Suprapubic skin (tissue), 4 donors: Measurements from ENCODE around the gene TCEAL7. TPM values are rescaled to one million over a fixed set of nuclear protein-coding genes. Genes with fewer than 3 reads are reported as not detected.

Source experiments
- DNase-seq, 2 donors: peaks; one replicate each; pipeline ENCODE4 v3.0.0-alpha.2; 2019; ENCODE audit warnings: low spot score in 2 of 2
- H3K27ac ChIP-seq: fragments of 200-600 bp; sonication (generic); one replicate; pipeline ENCODE4 v1.5.1; 2019
- H3K27me3 ChIP-seq: fragments of 200-600 bp; sonication (generic); one replicate; pipeline ENCODE4 v1.5.1; 2019
- H3K36me3 ChIP-seq: fragments of 200-600 bp; sonication (generic); one replicate; pipeline ENCODE4 v1.5.1; 2019
- H3K4me1 ChIP-seq: fragments of 200-600 bp; sonication (generic); one replicate; pipeline ENCODE4 v1.5.1; 2019
- H3K4me3 ChIP-seq: fragments of 200-600 bp; sonication (generic); one replicate; pipeline ENCODE4 v1.5.1; 2019; ENCODE audit warnings: mild to moderate bottlenecking
- H3K9me3 ChIP-seq: fragments of 200-600 bp; sonication (generic); one replicate; pipeline ENCODE4 v1.5.1; 2019
- EP300 ChIP-seq: sonication (generic); formaldehyde crosslinking; IDR thresholded peaks from one replicate; pipeline ENCODE4 v1.6.1; 2017; ENCODE audit warnings: antibody characterized with exemption
- POLR2A ChIP-seq, 2 donors: fragments of 450-650 bp; IDR thresholded peaks; one replicate each; pipeline ENCODE4 v1.6.1; 2017; ENCODE audit warnings: antibody characterized with exemption in 2 of 2, mild to moderate bottlenecking in 2 of 2, moderate library complexity in 2 of 2
- POLR2AphosphoS5 ChIP-seq, 3 donors: sonication (generic); formaldehyde crosslinking; IDR thresholded peaks; one replicate each; pipeline ENCODE4 v1.6.1; 2017; ENCODE audit warnings: antibody characterized with exemption in 3 of 3
- WGBS: methylation state at CpG from one replicate; pipeline ENCODE4 v1.1.5; 2018; 5-methylcytosine and 5-hydroxymethylcytosine counted together
- total RNA-seq, 4 donors: library from RNA; depleted of rRNA; stranded (reverse); fragments of >200 nt; gene quantifications; one replicate each; pipeline ENCODE4 v1.1.0, GENCODE V29; 2016
- TF ChIP-seq, protein P1 (sequence below), 2 donors: fragments of 200-600 bp in 1 of 2; fragments of 450-650 bp in 1 of 2; sonication (generic) in 1 of 2; IDR thresholded peaks; one replicate each; pipeline ENCODE4 v1.5.1; 2016 to 2019; ENCODE audit warnings: antibody characterized with exemption in 2 of 2, mild to moderate bottlenecking in 1 of 2, moderate library complexity in 1 of 2

Gene TCEAL7
- total RNA-seq, 4 donors from 2014 or later: 0.72 to 2.5 (median 1.9) TPM

- Histone ChIP-seq H3K36me3 (no peaks in the 10 kb centered on the region), H3K27me3 (no peaks in the 10 kb centered on the region), H3K27ac (peak overlapping the region; percentile 75), H3K4me1 (no peaks in the 10 kb centered on the region), H3K9me3 (no peaks in the 10 kb centered on the region), H3K4me3 (peak overlapping the region; percentile 68)
- TF ChIP-seq POLR2A (IDR thresholded peaks at IDR 0.05) (no peak), POLR2AphosphoS5 (IDR thresholded peaks at IDR 0.05) (no peak), EP300 (no peak)
- TF ChIP-seq, protein P1, sequence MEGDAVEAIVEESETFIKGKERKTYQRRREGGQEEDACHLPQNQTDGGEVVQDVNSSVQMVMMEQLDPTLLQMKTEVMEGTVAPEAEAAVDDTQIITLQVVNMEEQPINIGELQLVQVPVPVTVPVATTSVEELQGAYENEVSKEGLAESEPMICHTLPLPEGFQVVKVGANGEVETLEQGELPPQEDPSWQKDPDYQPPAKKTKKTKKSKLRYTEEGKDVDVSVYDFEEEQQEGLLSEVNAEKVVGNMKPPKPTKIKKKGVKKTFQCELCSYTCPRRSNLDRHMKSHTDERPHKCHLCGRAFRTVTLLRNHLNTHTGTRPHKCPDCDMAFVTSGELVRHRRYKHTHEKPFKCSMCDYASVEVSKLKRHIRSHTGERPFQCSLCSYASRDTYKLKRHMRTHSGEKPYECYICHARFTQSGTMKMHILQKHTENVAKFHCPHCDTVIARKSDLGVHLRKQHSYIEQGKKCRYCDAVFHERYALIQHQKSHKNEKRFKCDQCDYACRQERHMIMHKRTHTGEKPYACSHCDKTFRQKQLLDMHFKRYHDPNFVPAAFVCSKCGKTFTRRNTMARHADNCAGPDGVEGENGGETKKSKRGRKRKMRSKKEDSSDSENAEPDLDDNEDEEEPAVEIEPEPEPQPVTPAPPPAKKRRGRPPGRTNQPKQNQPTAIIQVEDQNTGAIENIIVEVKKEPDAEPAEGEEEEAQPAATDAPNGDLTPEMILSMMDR (IDR thresholded peaks at IDR 0.05): no peak
- 28% methylated on average over 17 of the region's 19 CpGs for WGBS
- DNase-seq: no peak
Measured at GRCh38 chrX:103376979-103377324, 46.9 kb downstream of the TCEAL7 start.

DNA sequence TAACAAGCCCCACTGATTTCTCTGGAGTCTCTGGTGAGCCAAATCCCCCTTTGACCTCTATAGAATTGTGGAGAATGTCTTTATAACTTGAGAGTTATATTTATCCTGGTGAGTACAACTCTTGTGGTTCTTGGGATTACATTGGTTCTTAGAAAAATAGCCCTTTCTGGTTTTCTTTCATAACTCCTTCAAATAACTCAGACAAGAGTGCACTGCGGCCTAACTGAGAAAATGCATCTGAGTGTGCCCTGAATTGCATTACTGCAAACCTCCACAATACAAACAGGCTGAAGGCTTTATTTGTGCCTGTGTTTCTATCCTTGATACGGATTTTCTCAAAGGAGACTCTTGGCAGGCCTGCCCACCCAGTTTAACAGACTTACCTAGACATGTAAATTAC is 49.0 kb downstream of the TCEAL7 start:
- no peaks in the 10 kb centered on the region for H3K9me3 ChIP-seq
- TF ChIP-seq POLR2A (IDR thresholded peaks at IDR 0.05) (no peak), POLR2AphosphoS5 (IDR thresholded peaks at IDR 0.05) (no peak), EP300 (no peak)
- TF ChIP-seq, protein P1 (IDR thresholded peaks at IDR 0.05): no peak
- H3K27ac ChIP-seq: no peak overlapping the region
- WGBS: 64% methylated on average over 2 of the region's 2 CpGs
- no peaks in the 10 kb centered on the region for H3K4me1 ChIP-seq
- no peaks in the 10 kb centered on the region for H3K36me3 ChIP-seq
- DNase-seq: no peak
- H3K27me3 ChIP-seq: no peaks in the 10 kb centered on the region
- no peak overlapping the region for H3K4me3 ChIP-seq

Other genes starting within 250 kb of the TCEAL7 start
- 1 to 10 TPM in 1 of 4 donors, under 1 TPM in 1, not detected in 2; 0.93 to 4.8 TPM for gene NXF3, start 237.1 kb upstream of the TCEAL7 start, total RNA-seq
- gene BEX4, start 115.1 kb upstream of the TCEAL7 start, total RNA-seq: 10 to 100 TPM; 10.7 to 25.3 (median 18.8) TPM
- gene TCEAL8, start 75.1 kb upstream of the TCEAL7 start, total RNA-seq: 10 to 100 TPM; 39.4 to 50.6 (median 45.2) TPM
- gene TCEAL5, start 53.5 kb upstream of the TCEAL7 start, total RNA-seq: not detected
- 10 to 100 TPM; 10.1 to 16.4 (median 13.3) TPM for gene BEX2, start 19.2 kb upstream of the TCEAL7 start, total RNA-seq
- gene TCEAL9, start 26.3 kb downstream of the TCEAL7 start, total RNA-seq: 10 to 100 TPM; 17.4 to 28.0 (median 25.0) TPM
- gene BEX3, start 46.3 kb downstream of the TCEAL7 start, total RNA-seq: 10 to 100 TPM; 43.8 to 71.7 (median 51.3) TPM
- gene RAB40A, start 189.2 kb downstream of the TCEAL7 start, total RNA-seq: 1 to 10 TPM in 2 of 4 donors, under 1 TPM in 1, not detected in 1; 0.31 to 2.4 (median 2.3) TPM